AG04450 (cell line): ENCODE data around the gene AP2B1. TPM values are rescaled to one million over a fixed set of nuclear protein-coding genes. Genes with fewer than 3 reads are reported as not detected.

Experiments used
- CTCF ChIA-PET: fragments of 300-600, 350-600 bp; formaldehyde crosslinking; extraction: SDS; loops from one replicate; lab custom pipeline; 2022; ENCODE audit warnings: antibody characterized with exemption, inconsistent platforms; lab: Charles Lee
- POLR2A ChIA-PET: fragments of 350-600 bp; formaldehyde crosslinking; extraction: SDS; loops from one replicate; lab custom pipeline; 2021; ENCODE audit warnings: antibody characterized with exemption, inconsistent platforms; lab: Yijun Ruan, JAX
- DNase-seq: peaks from one replicate; pipeline ENCODE4 v3.0.0-alpha.2; 2011; ENCODE audit warnings: low read depth, low spot score
- H3K27ac ChIP-seq: one replicate; pipeline ENCODE4 v1.5.1; 2012; ENCODE audit warnings: low read depth, low read length, control low read depth
- H3K27me3 ChIP-seq: one replicate; pipeline ENCODE4 v1.6.0; 2012; ENCODE audit warnings: low read length; ENCODE audit not compliant: control insufficient read depth, insufficient read depth
- H3K4me3 ChIP-seq: 2 replicates; pipeline ENCODE4 v1.5.1; 2011; ENCODE audit warnings: mild to moderate bottlenecking, low read depth, low read length, control low read depth
- H3K9me3 ChIP-seq: 2 replicates; pipeline ENCODE4 v1.5.1; 2012; ENCODE audit warnings: low read length; ENCODE audit not compliant: control insufficient read depth, insufficient read depth
- polyA plus RNA-seq: library from polyadenylated mRNA; depleted of rRNA; stranded (reverse); fragments of >200 nt; gene quantifications from 2 replicates; pipeline ENCODE4 v1.2.3, GENCODE V29; 2011
- TF ChIP-seq, protein P1 (sequence below): IDR thresholded peaks from 2 replicates; pipeline ENCODE4 v1.5.1; 2011; ENCODE audit warnings: low read depth, low read length, control low read depth, inconsistent platforms

AP2B1 gene
- polyA plus RNA-seq, 1 experiment: 258 TPM

DNA sequence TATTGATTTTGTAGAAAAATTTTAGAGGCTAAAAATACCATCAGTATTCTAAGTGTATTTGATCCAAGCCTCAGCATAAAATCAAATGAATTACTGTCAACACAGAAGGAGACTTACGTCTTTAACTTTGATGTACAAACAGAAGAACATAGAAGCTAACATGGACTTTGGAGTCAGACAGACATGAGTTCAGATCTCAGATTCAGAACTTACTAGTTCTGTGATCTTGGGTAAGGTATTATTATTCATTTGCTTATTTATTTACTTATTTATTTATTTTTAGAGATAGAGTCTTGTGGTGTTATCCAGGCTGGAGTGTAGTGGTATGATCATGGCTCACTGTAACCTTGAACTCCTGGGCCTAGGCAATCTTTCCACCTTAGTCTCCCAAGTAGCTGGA, 45.7 kb upstream of the AP2B1 start:
- Histone ChIP-seq H3K4me3 (no peak overlapping the region; the same call in 1 of the 2 replicates), H3K27ac (no peak overlapping the region), H3K9me3 (no peaks in the 10 kb centered on the region), H3K27me3 (peaks cover 4% of the 10 kb centered on the region)
- POLR2A ChIA-PET: no interaction called here
- TF ChIP-seq, protein P1, sequence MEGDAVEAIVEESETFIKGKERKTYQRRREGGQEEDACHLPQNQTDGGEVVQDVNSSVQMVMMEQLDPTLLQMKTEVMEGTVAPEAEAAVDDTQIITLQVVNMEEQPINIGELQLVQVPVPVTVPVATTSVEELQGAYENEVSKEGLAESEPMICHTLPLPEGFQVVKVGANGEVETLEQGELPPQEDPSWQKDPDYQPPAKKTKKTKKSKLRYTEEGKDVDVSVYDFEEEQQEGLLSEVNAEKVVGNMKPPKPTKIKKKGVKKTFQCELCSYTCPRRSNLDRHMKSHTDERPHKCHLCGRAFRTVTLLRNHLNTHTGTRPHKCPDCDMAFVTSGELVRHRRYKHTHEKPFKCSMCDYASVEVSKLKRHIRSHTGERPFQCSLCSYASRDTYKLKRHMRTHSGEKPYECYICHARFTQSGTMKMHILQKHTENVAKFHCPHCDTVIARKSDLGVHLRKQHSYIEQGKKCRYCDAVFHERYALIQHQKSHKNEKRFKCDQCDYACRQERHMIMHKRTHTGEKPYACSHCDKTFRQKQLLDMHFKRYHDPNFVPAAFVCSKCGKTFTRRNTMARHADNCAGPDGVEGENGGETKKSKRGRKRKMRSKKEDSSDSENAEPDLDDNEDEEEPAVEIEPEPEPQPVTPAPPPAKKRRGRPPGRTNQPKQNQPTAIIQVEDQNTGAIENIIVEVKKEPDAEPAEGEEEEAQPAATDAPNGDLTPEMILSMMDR: no peak
- DNase-seq: no peak
- CTCF ChIA-PET: interaction anchor here (0.9 to 12.9 kb wide), 5 partner anchors 108 to 371 kb away, joined by 3 to 306 read pairs (median 5); no protein-coding TSS in a partner anchor

DNA sequence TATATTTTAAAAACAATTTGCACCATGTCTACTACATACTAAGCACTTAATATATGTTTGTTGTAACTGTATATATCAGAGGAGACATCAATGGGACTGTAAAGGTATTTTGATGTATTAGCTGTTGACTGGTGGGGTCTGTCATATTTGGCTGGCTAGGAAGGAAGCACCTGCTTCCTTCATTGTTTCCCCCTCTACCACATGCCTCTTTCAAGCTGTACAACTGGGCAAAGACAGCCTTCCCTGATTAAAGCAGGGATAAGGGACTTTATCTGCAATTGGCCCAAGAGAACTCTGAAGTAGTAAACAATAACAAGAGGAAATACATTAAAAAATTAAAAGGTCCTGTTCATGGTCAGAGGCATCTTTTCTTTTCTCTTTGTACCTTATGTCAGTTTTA, 44.1 kb upstream of the AP2B1 start:
- Histone ChIP-seq H3K27ac (no peak overlapping the region), H3K4me3 (no peak overlapping the region), H3K27me3 (peaks cover 15% of the 10 kb centered on the region), H3K9me3 (no peaks in the 10 kb centered on the region)
- ChIA-PET POLR2A (interaction anchor here (0.5 kb wide), 1 partner anchor 337 kb away, joined by 3 read pairs; no protein-coding TSS in a partner anchor), CTCF (interaction anchor here (1.7 to 12.9 kb wide), 3 partner anchors 202 to 230 kb away, joined by 5 to 306 read pairs (median 6); no protein-coding TSS in a partner anchor)
- TF ChIP-seq, protein P1: no peak
- DNase-seq: no peak

DNA sequence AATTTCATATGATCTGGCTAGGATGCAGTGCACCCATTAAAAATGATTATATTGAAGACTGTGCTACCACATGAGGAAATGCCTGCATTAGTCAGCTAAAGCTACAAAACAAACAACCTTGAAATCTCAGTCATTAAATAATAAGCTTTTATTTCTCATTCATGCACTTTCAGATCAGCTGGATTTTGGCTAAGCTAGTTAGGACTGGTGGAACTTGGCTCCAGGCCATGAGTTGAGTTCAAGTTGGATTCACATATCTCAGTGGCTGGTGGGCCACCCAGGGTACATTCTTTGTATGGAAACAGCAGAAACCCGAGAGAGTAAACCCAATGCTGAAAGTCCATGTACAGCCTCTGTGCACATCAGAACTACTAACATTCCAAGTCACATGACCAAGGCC, 43.3 kb upstream of the AP2B1 start:
- no peak overlapping the region for H3K27ac ChIP-seq
- TF ChIP-seq, protein P1: no peak
- H3K4me3 ChIP-seq: no peak overlapping the region
- no peak for DNase-seq
- peaks cover 22% of the 10 kb centered on the region for H3K27me3 ChIP-seq
- H3K9me3 ChIP-seq: no peaks in the 10 kb centered on the region
- ChIA-PET CTCF (interaction anchor here (1.4 to 12.9 kb wide), 4 partner anchors 10 to 231 kb away, joined by 3 to 306 read pairs (median 5); no protein-coding TSS in a partner anchor), POLR2A (no interaction called here)

DNA sequence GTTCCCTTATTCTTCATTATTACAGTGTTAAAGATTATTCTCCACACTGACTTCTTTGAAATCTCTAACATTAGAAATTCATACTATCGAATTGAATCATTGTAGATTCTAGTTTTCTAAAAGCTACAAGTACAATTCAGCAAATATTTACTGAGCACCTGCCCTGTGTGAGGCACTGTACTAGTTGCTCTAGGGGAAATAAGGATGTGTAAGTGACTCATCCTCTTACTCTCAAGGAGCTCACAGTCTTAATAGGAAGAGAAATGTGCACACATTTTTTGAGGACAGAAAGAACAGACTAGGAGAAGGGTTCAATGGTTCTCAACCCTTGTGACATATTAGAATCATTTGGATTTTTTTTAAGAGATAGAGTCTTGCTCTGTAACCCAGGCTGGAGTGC, 42.0 kb upstream of the AP2B1 start:
- CTCF ChIA-PET: interaction anchor here (1.4 to 12.9 kb wide), 4 partner anchors 11 to 232 kb away, joined by 3 to 306 read pairs (median 5); no protein-coding TSS in a partner anchor

DNA sequence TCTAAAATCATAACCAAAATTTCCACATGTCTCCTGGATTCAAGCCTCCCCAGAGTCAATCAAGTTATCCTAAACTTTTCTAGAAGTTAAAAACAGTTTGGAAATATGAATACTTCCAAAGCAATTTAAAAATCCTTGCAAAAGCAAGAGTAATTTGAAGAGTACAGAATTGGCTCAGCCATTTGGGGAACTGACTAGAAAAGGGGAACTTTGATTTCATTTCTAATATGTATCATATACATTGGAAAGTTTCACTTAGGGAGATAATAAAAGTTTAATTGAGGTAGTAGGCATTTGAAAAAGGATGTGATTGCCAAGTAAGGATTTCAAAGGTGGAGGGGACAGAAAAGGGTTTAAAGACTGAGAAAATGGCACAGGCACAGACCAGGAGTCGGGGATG, 40.6 kb upstream of the AP2B1 start:
- Histone ChIP-seq H3K4me3 (no peak overlapping the region), H3K9me3 (no peaks in the 10 kb centered on the region), H3K27ac (no peak overlapping the region), H3K27me3 (peaks cover 30% of the 10 kb centered on the region)
- DNase-seq: no peak
- CTCF ChIA-PET: no interaction called here
- TF ChIP-seq, protein P1: no peak
- POLR2A ChIA-PET: no interaction called here

More for the DNA sequence above, 42.0 kb upstream of the AP2B1 start:
- H3K4me3 ChIP-seq: no peak overlapping the region
- H3K27ac ChIP-seq: no peak overlapping the region
- H3K9me3 ChIP-seq: no peaks in the 10 kb centered on the region
- TF ChIP-seq, protein P1: no peak
- no peak for DNase-seq
- peaks cover 28% of the 10 kb centered on the region for H3K27me3 ChIP-seq
- POLR2A ChIA-PET: no interaction called here
